Ishikawa (cell line): ENCODE measurements around the gene KCNK15.

Experiments
- CEBPB ChIP-seq: IDR thresholded peaks from 2 replicates; pipeline ENCODE4 v1.6.1; 2012
- CREB1 ChIP-seq: IDR thresholded peaks from 2 replicates; pipeline ENCODE4 v1.6.1; 2012; ENCODE audit warnings: low read depth
- EGR1 ChIP-seq: IDR thresholded peaks from 2 replicates; pipeline ENCODE4 v1.6.1; 2012
- EP300 ChIP-seq: IDR thresholded peaks from 2 replicates; pipeline ENCODE4 v1.6.1; 2012; ENCODE audit warnings: borderline replicate concordance
- FOXM1 ChIP-seq: IDR thresholded peaks from 2 replicates; pipeline ENCODE4 v1.6.1; 2012; ENCODE audit warnings: low read depth, borderline replicate concordance
- MAX ChIP-seq: IDR thresholded peaks from 2 replicates; pipeline ENCODE4 v1.6.1; 2012
- NFIC ChIP-seq: IDR thresholded peaks from 2 replicates; pipeline ENCODE4 v1.6.1; 2012
- RAD21 ChIP-seq: IDR thresholded peaks from 2 replicates; pipeline ENCODE4 v1.6.1; 2012; ENCODE audit warnings: low read depth
- REST ChIP-seq: IDR thresholded peaks from 2 replicates; pipeline ENCODE4 v1.6.1; 2012; ENCODE audit warnings: low read depth, mild to moderate bottlenecking
- TAF1 ChIP-seq: IDR thresholded peaks from 2 replicates; pipeline ENCODE4 v1.6.1; 2012; ENCODE audit warnings: low read depth, mild to moderate bottlenecking
- TCF12 ChIP-seq: IDR thresholded peaks from 2 replicates; pipeline ENCODE4 v1.6.1; 2012; ENCODE audit warnings: low read depth
- TEAD4 ChIP-seq: IDR thresholded peaks from 2 replicates; pipeline ENCODE4 v1.6.1; 2012
- USF1 ChIP-seq: IDR thresholded peaks from 2 replicates; pipeline ENCODE4 v1.6.1; 2012
- YY1 ChIP-seq: IDR thresholded peaks from 2 replicates; pipeline ENCODE4 v1.6.1; 2012; ENCODE audit warnings: low read depth
- ZBTB7A ChIP-seq: IDR thresholded peaks from 2 replicates; pipeline ENCODE4 v1.6.1; 2012; ENCODE audit warnings: low read depth

Gene KCNK15

GRCh38 chr20:44737116-44737515, 8.5 kb upstream of the KCNK15 start:
- TF ChIP-seq REST = no peak
- TF ChIP-seq MAX = no peak
- no peak for TF ChIP-seq CREB1
- TF ChIP-seq TEAD4 = no peak
- no peak for TF ChIP-seq USF1
- TF ChIP-seq EGR1 = no peak
- TF ChIP-seq YY1 = no peak
- no peak for TF ChIP-seq CEBPB
- no peak for TF ChIP-seq RAD21

GRCh38 chr20:44738813-44739477, 6.7 kb upstream of the KCNK15 start:
- TF ChIP-seq USF1 = peak; percentile 97
- no peak for TF ChIP-seq TAF1

GRCh38 chr20:44739942-44740341, 5.7 kb upstream of the KCNK15 start:
- TF ChIP-seq TCF12 (no peak), CEBPB (no peak), USF1 (no peak), ZBTB7A (no peak), NFIC (no peak), YY1 (no peak), RAD21 (no peak), TAF1 (no peak), TEAD4 (no peak), CREB1 (no peak), FOXM1 (no peak), EGR1 (no peak), EP300 (no peak), MAX (no peak), REST (no peak)

GRCh38 chr20:44742304-44743079, 3.2 kb upstream of the KCNK15 start:
- TF ChIP-seq CEBPB = no peak
- no peak for TF ChIP-seq MAX
- no peak for TF ChIP-seq ZBTB7A
- TF ChIP-seq TEAD4 = no peak
- TF ChIP-seq EGR1 = no peak
- no peak for TF ChIP-seq YY1
- no peak for TF ChIP-seq CREB1
- TF ChIP-seq FOXM1 = no peak
- no peak for TF ChIP-seq REST
